GM23338 (cell line): ENCODE data around the gene MTCL1. TPM values are rescaled to one million over a fixed set of nuclear protein-coding genes. Genes with fewer than 3 reads are reported as not detected.

Source experiments
- ATAC-seq: fragments of 200-7000 bp; cut with Tn5 transposase; 3 replicates; pipeline ENCODE4 v1.9.1; 2020
- DNase-seq: peaks from one replicate; pipeline ENCODE4 v3.0.0-alpha.2; 2015; ENCODE audit warnings: low spot score
- H2AFZ ChIP-seq: fragments of 200-600 bp; sonication (generic); 2 replicates; pipeline ENCODE4 v1.8.0; 2016; ENCODE audit warnings: antibody characterized with exemption, mild to moderate bottlenecking, moderate library complexity
- H3F3A ChIP-seq: fragments of 200-600 bp; sonication (generic); replicated peaks from 2 replicates; pipeline ENCODE4 v1.8.0; 2017; ENCODE audit warnings: antibody characterized with exemption, mixed run types, low read depth
- H3K27ac ChIP-seq: fragments of 200-600 bp; sonication (generic); 2 replicates; pipeline ENCODE4 v1.6.1; 2016; ENCODE audit warnings: low read depth
- H3K27me3 ChIP-seq: fragments of 200-600 bp; sonication (generic); 2 replicates; pipeline ENCODE4 v1.8.0; 2016; ENCODE audit warnings: mild to moderate bottlenecking, mixed run types, moderate library complexity; ENCODE audit not compliant: insufficient read depth
- H3K36me3 ChIP-seq: fragments of 200-600 bp; sonication (generic); 2 replicates; pipeline ENCODE4 v1.8.0; 2016; ENCODE audit warnings: mild to moderate bottlenecking; ENCODE audit not compliant: insufficient read depth
- H3K4me1 ChIP-seq: fragments of 200-600 bp; sonication (generic); 2 replicates; pipeline ENCODE4 v1.8.0; 2016; ENCODE audit warnings: mild to moderate bottlenecking, moderate library complexity; ENCODE audit not compliant: insufficient read depth
- H3K4me2 ChIP-seq: fragments of 200-600 bp; sonication (generic); 2 replicates; pipeline ENCODE4 v1.7.1; 2017; ENCODE audit warnings: mixed run types
- H3K4me3 ChIP-seq: fragments of 200-600 bp; sonication (generic); 2 replicates; pipeline ENCODE4 v1.6.1; 2016; ENCODE audit warnings: mixed run types
- H3K79me2 ChIP-seq: fragments of 200-600 bp; sonication (generic); replicated peaks from 2 replicates; pipeline ENCODE4 v1.8.0; 2017; ENCODE audit warnings: mild to moderate bottlenecking; ENCODE audit not compliant: insufficient read depth
- H3K9me2 ChIP-seq: fragments of 200-600 bp; sonication (generic); 2 replicates; pipeline ENCODE4 v1.8.0; 2017; ENCODE audit not compliant: insufficient read depth
- H4K20me1 ChIP-seq: fragments of 200-600 bp; sonication (generic); replicated peaks from 2 replicates; pipeline ENCODE4 v1.8.0; 2017; ENCODE audit warnings: mild to moderate bottlenecking; ENCODE audit not compliant: insufficient read depth
- H3K27ac Mint-ChIP-seq: 2 replicates; pipeline ENCODE4 v1.8.0; 2020; ENCODE audit warnings: inconsistent platforms, mild to moderate bottlenecking, moderate library complexity, mixed read lengths
- H3K27me3 Mint-ChIP-seq: 3 replicates; pipeline ENCODE4 v1.8.0; 2022; ENCODE audit warnings: low read depth, mild to moderate bottlenecking, moderate library complexity, mixed read lengths, inconsistent platforms; ENCODE audit not compliant: insufficient read depth, poor library complexity
- H3K36me3 Mint-ChIP-seq: 3 replicates; pipeline ENCODE4 v1.8.0; 2021; ENCODE audit warnings: low read depth, mild to moderate bottlenecking, inconsistent platforms, moderate library complexity, mixed read lengths
- H3K4me1 Mint-ChIP-seq: 3 replicates; pipeline ENCODE4 v1.8.0; 2020; ENCODE audit warnings: mild to moderate bottlenecking, inconsistent platforms, mixed read lengths
- H3K4me3 Mint-ChIP-seq: 3 replicates; pipeline ENCODE4 v1.8.0; 2021; ENCODE audit warnings: moderate library complexity, mild to moderate bottlenecking, inconsistent platforms, mixed read lengths
- H3K9me3 Mint-ChIP-seq: 3 replicates; pipeline ENCODE4 v1.8.0; 2020; ENCODE audit warnings: moderate library complexity, mild to moderate bottlenecking, inconsistent platforms, mixed read lengths
- CREB1 ChIP-seq: fragments of 250-450 bp; sonication (Bioruptor Pico); IDR thresholded peaks from 2 replicates; pipeline ENCODE4 v1.5.0; 2020; ENCODE audit warnings: low read depth, mild to moderate bottlenecking, moderate library complexity
- EZH2 ChIP-seq: fragments of 200-600 bp; sonication (generic); IDR thresholded peaks from one replicate; pipeline ENCODE4 v1.8.0; 2017; ENCODE audit warnings: antibody characterized with exemption, mild to moderate bottlenecking, low read depth; ENCODE audit not compliant: unreplicated experiment
- EZH2phosphoT487 ChIP-seq: fragments of 200-600 bp; sonication (generic); IDR thresholded peaks from one replicate; pipeline ENCODE4 v1.8.1; 2018; ENCODE audit warnings: antibody characterized with exemption; ENCODE audit not compliant: unreplicated experiment
- JUNB ChIP-seq: IDR thresholded peaks from one replicate; pipeline ENCODE4 v1.6.1; 2016; ENCODE audit warnings: antibody characterized with exemption; ENCODE audit not compliant: unreplicated experiment
- NANOG ChIP-seq: IDR thresholded peaks from 2 replicates; pipeline ENCODE4 v1.6.1; 2016; ENCODE audit warnings: antibody characterized with exemption, borderline replicate concordance
- POLR2AphosphoS5 ChIP-seq: IDR thresholded peaks from 2 replicates; pipeline ENCODE4 v1.6.1; 2016; ENCODE audit warnings: antibody characterized with exemption, low read depth
- STAT1 ChIP-seq: IDR thresholded peaks from one replicate; pipeline ENCODE4 v1.6.1; 2016; ENCODE audit warnings: antibody characterized with exemption; ENCODE audit not compliant: unreplicated experiment
- ZNF114 ChIP-seq: fragments of 250-450 bp; sonication (Bioruptor Pico); IDR thresholded peaks from 2 replicates; pipeline ENCODE4 v1.5.0; 2020; ENCODE audit warnings: mild to moderate bottlenecking, moderate library complexity
- ZNF331 ChIP-seq: fragments of 250-450 bp; sonication (Bioruptor Pico); IDR thresholded peaks from 2 replicates; pipeline ENCODE4 v1.5.0; 2020; ENCODE audit warnings: low read depth, mild to moderate bottlenecking, moderate library complexity
- polyA plus RNA-seq: library from polyadenylated mRNA; unstranded; fragments of >200 nt; fragmentation: Nextera tagmentation; extraction: Ambion mirVana; gene quantifications from 2 replicates; pipeline ENCODE4 v1.2.1, GENCODE V29; 2016
- total RNA-seq: library from RNA; depleted of rRNA; stranded (reverse); fragments of >200 nt; shearing (Covaris generic); gene quantifications from 2 replicates; pipeline ENCODE4 v1.2.3, GENCODE V29; 2014
- TF ChIP-seq, protein P1 (sequence below): fragments of 250-450 bp; sonication (Bioruptor Pico); IDR thresholded peaks from 2 replicates; pipeline ENCODE4 v1.5.0; 2020; ENCODE audit warnings: mild to moderate bottlenecking, moderate library complexity
- TF ChIP-seq, protein P2 (sequence below): IDR thresholded peaks from 2 replicates; pipeline ENCODE4 v1.6.1; 2016; ENCODE audit warnings: antibody characterized with exemption
- TF ChIP-seq, protein P3 (sequence below), 2 experiments: fragments of 200-600 bp in 1 of 2; sonication (generic) in 1 of 2; conservative IDR thresholded peaks; 2 replicates each; pipeline versions ENCODE4 v1.5.1 to v1.6.1; 2016 to 2017; ENCODE audit warnings: antibody characterized with exemption in 2 of 2, low read depth in 2 of 2, mild to moderate bottlenecking in 2 of 2, moderate library complexity in 1 of 2

MTCL1 gene
- total and polyA plus RNA-seq, 2 experiments from 2014 or later = 14.4 to 45.0 TPM

DNA sequence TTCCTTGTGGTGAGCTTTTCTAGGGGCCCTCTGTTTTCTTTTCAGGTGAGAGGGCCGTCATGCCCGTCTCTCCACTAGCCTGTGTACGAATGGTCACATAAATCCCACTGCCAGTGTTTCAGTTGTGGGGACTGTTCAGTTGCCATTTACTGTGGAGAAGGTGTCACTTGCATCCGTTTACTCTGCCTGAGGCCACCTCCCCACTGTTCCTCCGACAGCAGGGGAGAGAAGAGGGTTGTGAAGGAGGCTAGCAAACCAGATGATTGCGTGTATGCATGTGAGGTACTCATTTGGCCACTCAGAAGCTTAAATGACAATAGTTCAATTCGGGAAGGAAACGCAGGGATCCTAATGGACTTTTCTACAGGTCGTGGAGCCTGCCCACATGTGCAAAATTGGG is 3.3 kb downstream of the MTCL1 start:
- peak overlapping the region; percentile 89 for H3K4me3 Mint-ChIP-seq
- H3K4me1 Mint-ChIP-seq = peaks cover 47% of the 10 kb centered on the region
- H3K4me2 ChIP-seq = peak overlapping the region; percentile 99; the same call in 1 of the 2 replicates
- peaks cover 6% of the 10 kb centered on the region for H3K9me3 Mint-ChIP-seq
- H2AFZ ChIP-seq = no peak overlapping the region
- no peaks in the 10 kb centered on the region for H3K9me2 ChIP-seq
- ATAC-seq = no peak
- peaks cover 59% of the 10 kb centered on the region for H3K79me2 ChIP-seq
- H3K4me1 ChIP-seq = peaks cover 30% of the 10 kb centered on the region
- no peak for DNase-seq
- H3K36me3 ChIP-seq = no peaks in the 10 kb centered on the region
- peak overlapping the region; percentile 83; the same call in 1 of the 2 replicates for H3K4me3 ChIP-seq
- peaks cover 16% of the 10 kb centered on the region for H3K27me3 Mint-ChIP-seq
- no peak for TF ChIP-seq NANOG
- no peak for TF ChIP-seq JUNB
- no peak for TF ChIP-seq EZH2phosphoT487
- TF ChIP-seq EZH2 = no peak
- H3K27me3 ChIP-seq = peaks cover 23% of the 10 kb centered on the region
- peaks cover 15% of the 10 kb centered on the region for H3F3A ChIP-seq
- H3K27ac Mint-ChIP-seq = peak overlapping the region; percentile 52; the same call in 1 of the 2 replicates
- no peaks in the 10 kb centered on the region for H4K20me1 ChIP-seq
- no peak overlapping the region for H3K27ac ChIP-seq
- H3K36me3 Mint-ChIP-seq = peaks cover 38% of the 10 kb centered on the region

DNA sequence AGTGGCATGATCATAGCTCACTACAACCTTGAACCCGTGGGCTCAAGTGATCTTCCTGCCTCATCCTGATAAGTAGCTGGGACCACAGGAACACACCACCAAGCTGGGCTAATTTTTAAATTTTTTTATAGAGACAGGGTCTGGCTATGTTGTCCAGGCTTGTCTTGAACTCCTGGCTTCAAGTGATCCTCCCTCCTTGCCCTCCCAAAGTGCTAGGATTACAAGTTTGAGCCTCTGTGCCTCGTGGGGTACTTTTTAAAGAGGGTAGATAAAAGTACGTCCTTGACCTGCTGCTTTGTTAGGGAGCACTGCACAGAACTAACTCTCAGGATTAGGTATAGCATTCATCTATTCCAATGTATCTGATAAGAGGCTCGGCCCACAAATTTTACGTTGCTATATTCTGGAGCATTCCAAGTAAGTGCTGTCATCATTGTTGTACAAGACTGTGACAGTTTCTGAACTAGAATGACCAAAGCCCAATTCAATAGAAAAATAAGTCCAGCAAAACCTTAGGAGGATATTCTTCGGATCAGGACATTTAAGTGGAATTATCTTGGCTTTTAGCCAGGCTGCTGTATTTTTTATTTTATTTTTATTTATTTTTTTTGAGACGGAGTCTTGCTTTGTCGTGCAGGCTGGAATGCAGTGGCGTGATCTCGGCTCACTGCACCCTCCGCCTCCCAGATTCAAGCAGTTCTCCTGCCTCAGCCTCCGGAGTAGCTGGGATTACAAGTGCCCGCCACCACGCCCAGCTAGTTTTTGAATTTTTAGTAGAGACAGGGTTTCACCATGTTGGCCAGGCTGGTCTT is 4.1 kb downstream of the MTCL1 start:
- no peak for DNase-seq
- H3K4me3 ChIP-seq = no peak overlapping the region
- H3K79me2 ChIP-seq = peaks cover 66% of the 10 kb centered on the region
- H3K4me1 Mint-ChIP-seq = peaks cover 48% of the 10 kb centered on the region
- H3K27ac ChIP-seq = no peak overlapping the region
- peaks cover 6% of the 10 kb centered on the region for H3K9me3 Mint-ChIP-seq
- no peak for ATAC-seq
- H3K4me1 ChIP-seq = peaks cover 24% of the 10 kb centered on the region
- no peak overlapping the region; the same call in 1 of the 2 replicates for H3K4me2 ChIP-seq
- no peaks in the 10 kb centered on the region for H4K20me1 ChIP-seq
- no peaks in the 10 kb centered on the region for H3K36me3 ChIP-seq
- peaks cover 13% of the 10 kb centered on the region for H3K27me3 Mint-ChIP-seq
- H3K4me3 Mint-ChIP-seq = peak overlapping the region; percentile 89; the same call in 2 of the 3 replicates
- no peaks in the 10 kb centered on the region for H3K9me2 ChIP-seq
- H3K27me3 ChIP-seq = peaks cover 17% of the 10 kb centered on the region
- peak overlapping the region; percentile 52; the same call in 1 of the 2 replicates for H3K27ac Mint-ChIP-seq
- peaks cover 46% of the 10 kb centered on the region for H3K36me3 Mint-ChIP-seq
- no peak overlapping the region for H2AFZ ChIP-seq
- 0 out of 2 replicates have a peak, but pooled peaks cover 10% of the 10 kb centered on the region for H3F3A ChIP-seq
- TF ChIP-seq STAT1 (no peak), JUNB (no peak), ZNF114 (no peak), POLR2AphosphoS5 (no peak), EZH2 (no peak), ZNF331 (CRISPR knock-in tag) (no peak), CREB1 (no peak), NANOG (no peak), EZH2phosphoT487 (no peak)
- TF ChIP-seq, protein P1, sequence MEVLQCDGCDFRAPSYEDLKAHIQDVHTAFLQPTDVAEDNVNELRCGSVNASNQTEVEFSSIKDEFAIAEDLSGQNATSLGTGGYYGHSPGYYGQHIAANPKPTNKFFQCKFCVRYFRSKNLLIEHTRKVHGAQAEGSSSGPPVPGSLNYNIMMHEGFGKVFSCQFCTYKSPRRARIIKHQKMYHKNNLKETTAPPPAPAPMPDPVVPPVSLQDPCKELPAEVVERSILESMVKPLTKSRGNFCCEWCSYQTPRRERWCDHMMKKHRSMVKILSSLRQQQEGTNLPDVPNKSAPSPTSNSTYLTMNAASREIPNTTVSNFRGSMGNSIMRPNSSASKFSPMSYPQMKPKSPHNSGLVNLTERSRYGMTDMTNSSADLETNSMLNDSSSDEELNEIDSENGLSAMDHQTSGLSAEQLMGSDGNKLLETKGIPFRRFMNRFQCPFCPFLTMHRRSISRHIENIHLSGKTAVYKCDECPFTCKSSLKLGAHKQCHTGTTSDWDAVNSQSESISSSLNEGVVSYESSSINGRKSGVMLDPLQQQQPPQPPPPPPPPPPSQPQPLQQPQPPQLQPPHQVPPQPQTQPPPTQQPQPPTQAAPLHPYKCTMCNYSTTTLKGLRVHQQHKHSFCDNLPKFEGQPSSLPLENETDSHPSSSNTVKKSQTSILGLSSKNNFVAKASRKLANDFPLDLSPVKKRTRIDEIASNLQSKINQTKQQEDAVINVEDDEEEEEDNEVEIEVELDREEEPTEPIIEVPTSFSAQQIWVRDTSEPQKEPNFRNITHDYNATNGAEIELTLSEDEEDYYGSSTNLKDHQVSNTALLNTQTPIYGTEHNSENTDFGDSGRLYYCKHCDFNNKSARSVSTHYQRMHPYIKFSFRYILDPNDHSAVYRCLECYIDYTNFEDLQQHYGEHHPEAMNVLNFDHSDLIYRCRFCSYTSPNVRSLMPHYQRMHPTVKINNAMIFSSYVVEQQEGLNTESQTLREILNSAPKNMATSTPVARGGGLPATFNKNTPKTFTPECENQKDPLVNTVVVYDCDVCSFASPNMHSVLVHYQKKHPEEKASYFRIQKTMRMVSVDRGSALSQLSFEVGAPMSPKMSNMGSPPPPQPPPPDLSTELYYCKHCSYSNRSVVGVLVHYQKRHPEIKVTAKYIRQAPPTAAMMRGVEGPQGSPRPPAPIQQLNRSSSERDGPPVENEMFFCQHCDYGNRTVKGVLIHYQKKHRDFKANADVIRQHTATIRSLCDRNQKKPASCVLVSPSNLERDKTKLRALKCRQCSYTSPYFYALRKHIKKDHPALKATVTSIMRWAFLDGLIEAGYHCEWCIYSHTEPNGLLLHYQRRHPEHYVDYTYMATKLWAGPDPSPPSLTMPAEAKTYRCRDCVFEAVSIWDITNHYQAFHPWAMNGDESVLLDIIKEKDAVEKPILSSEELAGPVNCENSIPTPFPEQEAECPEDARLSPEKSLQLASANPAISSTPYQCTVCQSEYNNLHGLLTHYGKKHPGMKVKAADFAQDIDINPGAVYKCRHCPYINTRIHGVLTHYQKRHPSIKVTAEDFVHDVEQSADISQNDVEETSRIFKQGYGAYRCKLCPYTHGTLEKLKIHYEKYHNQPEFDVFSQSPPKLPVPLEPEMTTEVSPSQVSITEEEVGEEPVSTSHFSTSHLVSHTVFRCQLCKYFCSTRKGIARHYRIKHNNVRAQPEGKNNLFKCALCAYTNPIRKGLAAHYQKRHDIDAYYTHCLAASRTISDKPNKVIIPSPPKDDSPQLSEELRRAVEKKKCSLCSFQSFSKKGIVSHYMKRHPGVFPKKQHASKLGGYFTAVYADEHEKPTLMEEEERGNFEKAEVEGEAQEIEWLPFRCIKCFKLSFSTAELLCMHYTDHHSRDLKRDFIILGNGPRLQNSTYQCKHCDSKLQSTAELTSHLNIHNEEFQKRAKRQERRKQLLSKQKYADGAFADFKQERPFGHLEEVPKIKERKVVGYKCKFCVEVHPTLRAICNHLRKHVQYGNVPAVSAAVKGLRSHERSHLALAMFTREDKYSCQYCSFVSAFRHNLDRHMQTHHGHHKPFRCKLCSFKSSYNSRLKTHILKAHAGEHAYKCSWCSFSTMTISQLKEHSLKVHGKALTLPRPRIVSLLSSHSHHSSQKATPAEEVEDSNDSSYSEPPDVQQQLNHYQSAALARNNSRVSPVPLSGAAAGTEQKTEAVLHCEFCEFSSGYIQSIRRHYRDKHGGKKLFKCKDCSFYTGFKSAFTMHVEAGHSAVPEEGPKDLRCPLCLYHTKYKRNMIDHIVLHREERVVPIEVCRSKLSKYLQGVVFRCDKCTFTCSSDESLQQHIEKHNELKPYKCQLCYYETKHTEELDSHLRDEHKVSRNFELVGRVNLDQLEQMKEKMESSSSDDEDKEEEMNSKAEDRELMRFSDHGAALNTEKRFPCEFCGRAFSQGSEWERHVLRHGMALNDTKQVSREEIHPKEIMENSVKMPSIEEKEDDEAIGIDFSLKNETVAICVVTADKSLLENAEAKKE (CRISPR knock-in tag) = no peak
- TF ChIP-seq, protein P2, sequence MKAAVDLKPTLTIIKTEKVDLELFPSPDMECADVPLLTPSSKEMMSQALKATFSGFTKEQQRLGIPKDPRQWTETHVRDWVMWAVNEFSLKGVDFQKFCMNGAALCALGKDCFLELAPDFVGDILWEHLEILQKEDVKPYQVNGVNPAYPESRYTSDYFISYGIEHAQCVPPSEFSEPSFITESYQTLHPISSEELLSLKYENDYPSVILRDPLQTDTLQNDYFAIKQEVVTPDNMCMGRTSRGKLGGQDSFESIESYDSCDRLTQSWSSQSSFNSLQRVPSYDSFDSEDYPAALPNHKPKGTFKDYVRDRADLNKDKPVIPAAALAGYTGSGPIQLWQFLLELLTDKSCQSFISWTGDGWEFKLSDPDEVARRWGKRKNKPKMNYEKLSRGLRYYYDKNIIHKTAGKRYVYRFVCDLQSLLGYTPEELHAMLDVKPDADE = no peak
- TF ChIP-seq, protein P3, sequence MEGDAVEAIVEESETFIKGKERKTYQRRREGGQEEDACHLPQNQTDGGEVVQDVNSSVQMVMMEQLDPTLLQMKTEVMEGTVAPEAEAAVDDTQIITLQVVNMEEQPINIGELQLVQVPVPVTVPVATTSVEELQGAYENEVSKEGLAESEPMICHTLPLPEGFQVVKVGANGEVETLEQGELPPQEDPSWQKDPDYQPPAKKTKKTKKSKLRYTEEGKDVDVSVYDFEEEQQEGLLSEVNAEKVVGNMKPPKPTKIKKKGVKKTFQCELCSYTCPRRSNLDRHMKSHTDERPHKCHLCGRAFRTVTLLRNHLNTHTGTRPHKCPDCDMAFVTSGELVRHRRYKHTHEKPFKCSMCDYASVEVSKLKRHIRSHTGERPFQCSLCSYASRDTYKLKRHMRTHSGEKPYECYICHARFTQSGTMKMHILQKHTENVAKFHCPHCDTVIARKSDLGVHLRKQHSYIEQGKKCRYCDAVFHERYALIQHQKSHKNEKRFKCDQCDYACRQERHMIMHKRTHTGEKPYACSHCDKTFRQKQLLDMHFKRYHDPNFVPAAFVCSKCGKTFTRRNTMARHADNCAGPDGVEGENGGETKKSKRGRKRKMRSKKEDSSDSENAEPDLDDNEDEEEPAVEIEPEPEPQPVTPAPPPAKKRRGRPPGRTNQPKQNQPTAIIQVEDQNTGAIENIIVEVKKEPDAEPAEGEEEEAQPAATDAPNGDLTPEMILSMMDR (conservative IDR thresholded peaks at IDR 0.05; ENCODE audit: low read depth in 2 of 2) = no peak
